ENCODE data around the gene RTN4RL2. TPM values are rescaled to one million over a fixed set of nuclear protein-coding genes. Genes with fewer than 3 reads are reported as not detected.

The RTN4RL2 gene
- total and polyA plus RNA-seq, 9 of the 15 experiments (the other 6 are each of a cell fraction or from before 2014, with no cell fraction given): 0.06 to 1.9 (median 0.34) TPM; not detected in 4

DNA sequence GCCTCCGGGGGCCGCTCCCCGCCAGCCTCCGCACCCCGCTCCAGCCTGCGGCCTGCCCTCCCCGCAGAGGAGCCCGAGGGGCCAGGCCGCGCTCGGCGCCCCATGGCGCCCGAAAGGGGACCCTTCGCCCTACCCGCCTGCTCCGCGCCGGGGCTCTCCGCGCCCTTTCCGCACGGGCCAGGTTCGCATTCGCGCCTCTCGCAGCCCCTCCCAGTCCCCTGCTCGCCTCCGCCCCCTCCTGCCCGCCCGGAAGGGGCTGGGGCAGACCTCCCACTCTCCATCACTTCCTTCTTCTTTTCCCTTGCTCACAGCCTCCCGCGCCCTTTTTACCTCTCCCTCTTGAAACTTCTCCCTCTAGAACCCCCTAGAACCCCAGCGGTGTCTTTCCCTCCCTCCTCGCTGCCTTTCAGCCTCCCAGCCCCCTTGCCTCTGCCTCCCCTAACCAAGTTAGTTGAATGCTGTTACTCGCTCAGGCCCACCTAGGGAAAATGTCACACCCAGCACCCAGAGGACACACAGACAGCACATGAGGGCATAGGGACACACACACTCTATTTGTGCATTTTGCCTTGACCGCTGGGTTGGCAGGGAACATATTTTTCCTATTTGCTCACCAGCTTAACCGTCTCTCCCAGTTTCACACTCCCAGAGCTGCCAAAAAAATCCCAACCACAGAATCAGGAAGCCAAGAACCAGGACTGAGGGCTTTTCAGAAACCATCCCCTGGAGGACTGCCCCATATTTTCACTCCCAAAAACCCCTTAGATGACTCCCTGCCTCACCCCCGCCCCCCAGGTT is 33.2 kb upstream of the RTN4RL2 start, which contains the start of gene SLC43A3 (continued):
- TF ChIP-seq, protein P1, sequence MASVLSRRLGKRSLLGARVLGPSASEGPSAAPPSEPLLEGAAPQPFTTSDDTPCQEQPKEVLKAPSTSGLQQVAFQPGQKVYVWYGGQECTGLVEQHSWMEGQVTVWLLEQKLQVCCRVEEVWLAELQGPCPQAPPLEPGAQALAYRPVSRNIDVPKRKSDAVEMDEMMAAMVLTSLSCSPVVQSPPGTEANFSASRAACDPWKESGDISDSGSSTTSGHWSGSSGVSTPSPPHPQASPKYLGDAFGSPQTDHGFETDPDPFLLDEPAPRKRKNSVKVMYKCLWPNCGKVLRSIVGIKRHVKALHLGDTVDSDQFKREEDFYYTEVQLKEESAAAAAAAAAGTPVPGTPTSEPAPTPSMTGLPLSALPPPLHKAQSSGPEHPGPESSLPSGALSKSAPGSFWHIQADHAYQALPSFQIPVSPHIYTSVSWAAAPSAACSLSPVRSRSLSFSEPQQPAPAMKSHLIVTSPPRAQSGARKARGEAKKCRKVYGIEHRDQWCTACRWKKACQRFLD (CRISPR knock-in tag; IDR thresholded peaks at IDR 0.05): 0 out of 2 replicates have a peak, but pooled peaks have one; percentile 34
- TF ChIP-seq ZNF12 (CRISPR knock-in tag; IDR thresholded peaks at IDR 0.05) (no peak), CREB3L1 (IDR thresholded peaks at IDR 0.05; ENCODE audit: borderline replicate concordance, low read depth) (peak; percentile 92; the same call in 1 of the 2 replicates), SMARCB1 (IDR thresholded peaks at IDR 0.05; ENCODE audit: insufficient read length, low read depth) (no peak), ZNF639 (CRISPR knock-in tag; conservative IDR thresholded peaks at IDR 0.05 in 1 of 2, IDR thresholded peaks at IDR 0.05 in 1 of 2) (no peak), EZH2 (IDR thresholded peaks at IDR 0.05; ENCODE audit: borderline replicate concordance, low read depth, low read length) (no peak), ZNF668 (CRISPR knock-in tag; IDR thresholded peaks at IDR 0.05) (no peak), ZNF143 (CRISPR knock-in tag; IDR thresholded peaks at IDR 0.05) (no peak), CBFA2T3 (IDR thresholded peaks at IDR 0.05) (no peak), TAL1 (IDR thresholded peaks at IDR 0.05) (no peak), ZNF589 (CRISPR knock-in tag; IDR thresholded peaks at IDR 0.05; ENCODE audit: low read depth) (0 out of 2 replicates have a peak, but pooled peaks have one; percentile 44), TEAD4 (IDR thresholded peaks at IDR 0.05; ENCODE audit: low read length) (no peak), TEAD4 (CRISPR knock-in tag; IDR thresholded peaks at IDR 0.05; ENCODE audit: borderline replicate concordance) (no peak), FOXJ2 (tag; IDR thresholded peaks at IDR 0.05) (no peak), ZNF316 (IDR thresholded peaks at IDR 0.05) (no peak), ETS2 (tag; IDR thresholded peaks at IDR 0.05; ENCODE audit: borderline replicate concordance, poor library complexity, severe bottlenecking) (no peak), KDM1A (IDR thresholded peaks at IDR 0.05) (peak in 1 of 2 experiments; percentile 96; a peak in 2 of 4 replicates), SAP30 (IDR thresholded peaks at IDR 0.05; ENCODE audit: borderline replicate concordance, insufficient read depth, low read depth, low read length, poor library complexity, severe bottlenecking) (peak; percentile 27)
- TF ChIP-seq, protein P2, sequence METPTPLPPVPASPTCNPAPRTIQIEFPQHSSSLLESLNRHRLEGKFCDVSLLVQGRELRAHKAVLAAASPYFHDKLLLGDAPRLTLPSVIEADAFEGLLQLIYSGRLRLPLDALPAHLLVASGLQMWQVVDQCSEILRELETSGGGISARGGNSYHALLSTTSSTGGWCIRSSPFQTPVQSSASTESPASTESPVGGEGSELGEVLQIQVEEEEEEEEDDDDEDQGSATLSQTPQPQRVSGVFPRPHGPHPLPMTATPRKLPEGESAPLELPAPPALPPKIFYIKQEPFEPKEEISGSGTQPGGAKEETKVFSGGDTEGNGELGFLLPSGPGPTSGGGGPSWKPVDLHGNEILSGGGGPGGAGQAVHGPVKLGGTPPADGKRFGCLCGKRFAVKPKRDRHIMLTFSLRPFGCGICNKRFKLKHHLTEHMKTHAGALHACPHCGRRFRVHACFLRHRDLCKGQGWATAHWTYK (CRISPR knock-in tag; IDR thresholded peaks at IDR 0.05): no peak
